H9 (cell line): ENCODE data around the gene HNF1B. TPM values are rescaled to one million over a fixed set of nuclear protein-coding genes. Genes with fewer than 3 reads are reported as not detected.

Experiments used
- DNase-seq: peaks from one replicate; pipeline ENCODE4 v3.0.0-alpha.2; 2017
- H2AFZ ChIP-seq: one replicate; pipeline ENCODE4 v1.6.1; 2013; ENCODE audit warnings: mild to moderate bottlenecking, low read length, control low read depth, moderate library complexity
- H2AK5ac ChIP-seq: 2 replicates; pipeline ENCODE4 v1.6.1; 2013; ENCODE audit warnings: low read length, control low read depth, mixed read lengths; ENCODE audit not compliant: insufficient read length
- H2BK120ac ChIP-seq: one replicate; pipeline ENCODE4 v1.6.1; 2013; ENCODE audit warnings: low read depth, mild to moderate bottlenecking, low read length, control low read depth, inconsistent platforms; ENCODE audit not compliant: poor library complexity, severe bottlenecking
- H2BK12ac ChIP-seq: 2 replicates; pipeline ENCODE4 v1.6.1; 2013; ENCODE audit warnings: low read length, control low read depth, mixed read lengths, low read depth; ENCODE audit not compliant: insufficient read length
- H2BK15ac ChIP-seq: 2 replicates; pipeline ENCODE4 v1.6.1; 2013; ENCODE audit warnings: low read depth, low read length, control low read depth
- H2BK20ac ChIP-seq: one replicate; pipeline ENCODE4 v1.6.1; 2013; ENCODE audit warnings: low read depth, mild to moderate bottlenecking, low read length, control low read depth, inconsistent platforms; ENCODE audit not compliant: poor library complexity, severe bottlenecking
- H2BK5ac ChIP-seq: 2 replicates; pipeline ENCODE4 v1.6.1; 2013; ENCODE audit warnings: low read length, control low read depth, mixed read lengths; ENCODE audit not compliant: insufficient read length
- H3K14ac ChIP-seq: 2 replicates; pipeline ENCODE4 v1.6.1; 2013; ENCODE audit warnings: low read length, control low read depth; ENCODE audit not compliant: insufficient read depth
- H3K18ac ChIP-seq: 2 replicates; pipeline ENCODE4 v1.6.1; 2013; ENCODE audit warnings: low read depth, mild to moderate bottlenecking, mixed read lengths, low read length, control low read depth; ENCODE audit not compliant: insufficient read length
- H3K23ac ChIP-seq: 2 replicates; pipeline ENCODE4 v1.6.1; 2013; ENCODE audit warnings: low read length, control low read depth, mixed read lengths, low read depth; ENCODE audit not compliant: insufficient read length
- H3K23me2 ChIP-seq: 2 replicates; pipeline ENCODE4 v1.6.1; 2013; ENCODE audit warnings: low read depth, mild to moderate bottlenecking, mixed read lengths, low read length, control low read depth; ENCODE audit not compliant: insufficient read length, poor library complexity, severe bottlenecking
- H3K27ac ChIP-seq: 2 replicates; pipeline ENCODE4 v1.5.1; 2013; ENCODE audit warnings: low read length, control low read depth, mixed read lengths, low read depth; ENCODE audit not compliant: insufficient read length
- H3K27me3 ChIP-seq: 2 replicates; pipeline ENCODE4 v1.6.1; 2013; ENCODE audit warnings: low read length, control low read depth, inconsistent platforms; ENCODE audit not compliant: insufficient read depth
- H3K4ac ChIP-seq: 2 replicates; pipeline ENCODE4 v1.6.1; 2013; ENCODE audit warnings: low read depth, mild to moderate bottlenecking, control low read depth, inconsistent platforms, low read length, moderate library complexity
- H3K4me1 ChIP-seq: 2 replicates; pipeline ENCODE4 v1.6.1; 2013; ENCODE audit warnings: low read length, control low read depth, inconsistent platforms; ENCODE audit not compliant: insufficient read depth
- H3K4me2 ChIP-seq: 2 replicates; pipeline ENCODE4 v1.6.1; 2013; ENCODE audit warnings: low read length, control low read depth, mixed read lengths; ENCODE audit not compliant: insufficient read length, insufficient read depth
- H3K56ac ChIP-seq: 2 replicates; pipeline ENCODE4 v1.6.1; 2013; ENCODE audit warnings: low read depth, mild to moderate bottlenecking, mixed read lengths, low read length, control low read depth; ENCODE audit not compliant: insufficient read length
- H3K79me1 ChIP-seq: 2 replicates; pipeline ENCODE4 v1.6.1; 2013; ENCODE audit warnings: low read depth, mild to moderate bottlenecking, moderate library complexity, low read length, control low read depth, inconsistent platforms; ENCODE audit not compliant: insufficient read depth, poor library complexity, severe bottlenecking
- H3K79me2 ChIP-seq: 2 replicates; pipeline ENCODE4 v1.6.1; 2013; ENCODE audit warnings: low read length, control low read depth, inconsistent platforms; ENCODE audit not compliant: insufficient read depth
- H3K9ac ChIP-seq: 2 replicates; pipeline ENCODE4 v1.6.1; 2013; ENCODE audit warnings: low read length, control low read depth, mixed read lengths; ENCODE audit not compliant: insufficient read length; ENCODE audit errors: extremely low read depth
- H3K9me3 ChIP-seq: one replicate; pipeline ENCODE4 v1.6.1; 2013; ENCODE audit warnings: low read depth, low read length, inconsistent platforms; ENCODE audit not compliant: control insufficient read depth
- H3T11ph ChIP-seq: one replicate; pipeline ENCODE4 v1.6.1; 2013; ENCODE audit warnings: mild to moderate bottlenecking, low read length, control low read depth, inconsistent platforms
- H4K20me1 ChIP-seq: one replicate; pipeline ENCODE4 v1.6.1; 2013; ENCODE audit not compliant: control insufficient read depth, insufficient read length, insufficient read depth
- H4K5ac ChIP-seq: 2 replicates; pipeline ENCODE4 v1.6.1; 2013; ENCODE audit warnings: low read depth, mild to moderate bottlenecking, mixed read lengths, low read length, control low read depth; ENCODE audit not compliant: insufficient read length
- H4K8ac ChIP-seq: replicated peaks from 2 replicates; pipeline ENCODE4 v1.6.1; 2013; ENCODE audit warnings: low read length, control low read depth, mixed read lengths, low read depth; ENCODE audit not compliant: insufficient read length
- H4K91ac ChIP-seq: 2 replicates; pipeline ENCODE4 v1.6.1; 2013; ENCODE audit warnings: low read depth, mild to moderate bottlenecking, moderate library complexity, mixed read lengths, low read length, control low read depth; ENCODE audit not compliant: insufficient read length
- H3K27ac Mint-ChIP-seq, 3 experiments: 2 replicates in 2 of 3; 3 replicates in 1 of 3; pipeline ENCODE4 v1.8.0; 2020 to 2021; ENCODE audit warnings: mixed read lengths in 3 of 3, mild to moderate bottlenecking in 1 of 3, moderate library complexity in 1 of 3
- H3K27me3 Mint-ChIP-seq: 2 replicates; pipeline ENCODE4 v1.8.0; 2021; ENCODE audit warnings: low read depth, mild to moderate bottlenecking, moderate library complexity, mixed read lengths
- H3K36me3 Mint-ChIP-seq, 3 experiments: 2 replicates in 2 of 3; 3 replicates in 1 of 3; pipeline ENCODE4 v1.8.0; 2020 to 2021; ENCODE audit warnings: low read depth in 3 of 3, mixed read lengths in 3 of 3; ENCODE audit not compliant: insufficient read depth in 1 of 3
- H3K4me1 Mint-ChIP-seq, 2 experiments: 2 replicates each; pipeline ENCODE4 v1.8.0; 2020; ENCODE audit warnings: mixed read lengths in 2 of 2
- H3K4me3 Mint-ChIP-seq, 2 experiments: 2 replicates in 1 of 2; 3 replicates in 1 of 2; pipeline ENCODE4 v1.8.0; 2020 to 2021; ENCODE audit warnings: mild to moderate bottlenecking in 2 of 2, mixed read lengths in 2 of 2, moderate library complexity in 1 of 2
- H3K9me3 Mint-ChIP-seq, 2 experiments: 2 replicates in 1 of 2; 3 replicates in 1 of 2; pipeline ENCODE4 v1.8.0; 2020; ENCODE audit warnings: mild to moderate bottlenecking in 2 of 2, mixed read lengths in 2 of 2, moderate library complexity in 1 of 2
- WGBS: extraction: QIAGEN DNeasy Blood & Tissue Kit; methylation state at CpG from one replicate; pipeline ENCODE4 v1.1.7; 2013; ENCODE audit warnings: missing lambda C conversion rate, low lambda C conversion rate, mixed read lengths; ENCODE audit not compliant: insufficient read length; ENCODE audit errors: extremely low coverage; 5-methylcytosine and 5-hydroxymethylcytosine counted together
- total RNA-seq: library from RNA; stranded (reverse); gene quantifications from 2 replicates; pipeline ENCODE4 v1.2.1, GENCODE V29; 2021
- TF ChIP-seq, protein P1 (sequence below): fragments of 200-600 bp; sonication (generic); conservative IDR thresholded peaks from 3 replicates; pipeline ENCODE4 v1.8.0; 2021; ENCODE audit warnings: antibody characterized with exemption, mild to moderate bottlenecking

The HNF1B gene
- total RNA-seq, 1 experiment from 2014 or later = not detected

DNA sequence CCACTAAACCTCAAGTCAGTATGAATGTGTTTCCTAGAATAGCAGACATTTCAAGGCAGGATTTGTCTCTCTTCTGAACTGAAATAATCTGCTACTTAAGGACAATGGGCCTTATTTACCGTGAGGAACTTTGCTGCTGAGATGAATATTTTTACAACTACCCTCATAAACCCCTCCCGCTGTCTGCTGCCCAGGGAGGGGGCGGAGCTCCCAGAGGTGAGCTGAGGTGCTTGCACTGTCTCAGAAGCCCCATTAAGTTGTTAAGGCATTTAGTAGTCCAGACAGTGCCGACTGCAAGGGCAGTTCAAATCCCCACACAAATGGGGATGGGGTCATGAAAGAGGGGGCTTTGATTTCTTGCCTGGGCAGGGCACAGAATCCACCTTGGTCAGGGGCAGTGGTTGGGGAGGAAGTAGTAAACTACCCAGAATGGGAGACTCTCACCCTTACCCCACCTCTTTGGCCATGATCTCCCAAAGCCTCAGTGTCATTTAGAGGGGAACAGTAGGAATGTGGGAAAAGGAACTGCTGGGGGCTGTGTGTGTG, 19.2 kb downstream of the HNF1B start:
- H3K27me3 ChIP-seq = no peaks in the 10 kb centered on the region; the same call in 1 of the 2 replicates
- H3K23me2 ChIP-seq = no peaks in the 10 kb centered on the region
- H2BK20ac ChIP-seq = no peak overlapping the region
- H3K27me3 Mint-ChIP-seq = peaks cover 28% of the 10 kb centered on the region
- no peak overlapping the region for H3K27ac ChIP-seq
- no peak overlapping the region for H3K18ac ChIP-seq
- H3T11ph ChIP-seq = no peak overlapping the region
- no peak overlapping the region for H4K91ac ChIP-seq
- H3K27ac Mint-ChIP-seq = no peak overlapping the region
- H3K4me1 Mint-ChIP-seq = peaks cover 6 to 34% of the 10 kb centered on the region in 2 experiments
- no peak for DNase-seq
- no peak overlapping the region for H3K4ac ChIP-seq
- WGBS = no CpG with 5 or more reads among the region's 4 CpGs
- H2BK120ac ChIP-seq = no peak overlapping the region
- H2AK5ac ChIP-seq = no peak overlapping the region
- H3K4me1 ChIP-seq = no peaks in the 10 kb centered on the region
- no peak overlapping the region for H3K4me2 ChIP-seq
- no peaks in the 10 kb centered on the region for H4K20me1 ChIP-seq
- H3K79me2 ChIP-seq = no peaks in the 10 kb centered on the region
- H2BK12ac ChIP-seq = no peak overlapping the region
- H3K4me3 Mint-ChIP-seq = no peak overlapping the region
- H3K9ac ChIP-seq = no peak overlapping the region
- TF ChIP-seq, protein P1, sequence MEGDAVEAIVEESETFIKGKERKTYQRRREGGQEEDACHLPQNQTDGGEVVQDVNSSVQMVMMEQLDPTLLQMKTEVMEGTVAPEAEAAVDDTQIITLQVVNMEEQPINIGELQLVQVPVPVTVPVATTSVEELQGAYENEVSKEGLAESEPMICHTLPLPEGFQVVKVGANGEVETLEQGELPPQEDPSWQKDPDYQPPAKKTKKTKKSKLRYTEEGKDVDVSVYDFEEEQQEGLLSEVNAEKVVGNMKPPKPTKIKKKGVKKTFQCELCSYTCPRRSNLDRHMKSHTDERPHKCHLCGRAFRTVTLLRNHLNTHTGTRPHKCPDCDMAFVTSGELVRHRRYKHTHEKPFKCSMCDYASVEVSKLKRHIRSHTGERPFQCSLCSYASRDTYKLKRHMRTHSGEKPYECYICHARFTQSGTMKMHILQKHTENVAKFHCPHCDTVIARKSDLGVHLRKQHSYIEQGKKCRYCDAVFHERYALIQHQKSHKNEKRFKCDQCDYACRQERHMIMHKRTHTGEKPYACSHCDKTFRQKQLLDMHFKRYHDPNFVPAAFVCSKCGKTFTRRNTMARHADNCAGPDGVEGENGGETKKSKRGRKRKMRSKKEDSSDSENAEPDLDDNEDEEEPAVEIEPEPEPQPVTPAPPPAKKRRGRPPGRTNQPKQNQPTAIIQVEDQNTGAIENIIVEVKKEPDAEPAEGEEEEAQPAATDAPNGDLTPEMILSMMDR = no peak
- H4K5ac ChIP-seq = no peak overlapping the region
- no peaks in the 10 kb centered on the region for H3K79me1 ChIP-seq
- H2BK5ac ChIP-seq = no peak overlapping the region
- H3K23ac ChIP-seq = no peak overlapping the region
- no peak overlapping the region for H4K8ac ChIP-seq
- H2BK15ac ChIP-seq = no peak overlapping the region
- H3K14ac ChIP-seq = no peak overlapping the region
- no peak overlapping the region for H3K56ac ChIP-seq
- H3K9me3 Mint-ChIP-seq = no peaks in the 10 kb centered on the region
- no peak overlapping the region for H2AFZ ChIP-seq
- no peaks in the 10 kb centered on the region for H3K9me3 ChIP-seq
- no peaks in the 10 kb centered on the region for H3K36me3 Mint-ChIP-seq
